Stimulated activated CD4-positive, alpha-beta T cell treated with anti-CD3 and anti-CD28 coated beads, Interleukin-1b, Interleukin-23, amount 100 ng/mL, for 24 hours (primary cell): ENCODE data around the gene TCEA2.
"Not testable (repeated sequence)": the region's sequence is repeated elsewhere in the genome, so short reads cannot be mapped to it uniquely, and the experiment has no call there.

Source experiments
- DNase-seq, 4 experiments: peaks; one replicate each; pipeline ENCODE4 v3.0.0-alpha.2; 2020; ENCODE audit warnings: low read depth in 4 of 4, low spot score in 1 of 4

TCEA2 gene

GRCh38 chr20:64077094-64077493, 14.1 kb downstream of the TCEA2 start:
- DNase-seq: no peak

GRCh38 chr20:64077541-64077875, 14.5 kb downstream of the TCEA2 start:
- no peak for DNase-seq

GRCh38 chr20:64077876-64078551, 15.0 kb downstream of the TCEA2 start:
- no peak for DNase-seq

- no peak for DNase-seq
Measured at GRCh38 chr20:64078934-64079272, 15.9 kb downstream of the TCEA2 start.

- peak in 2 of 4 experiments; percentile 51 to 70 for DNase-seq
Measured at GRCh38 chr20:64079273-64080012, 16.4 kb downstream of the TCEA2 start, which contains the start of gene RGS19. Gene RGS19, minus strand, starts transcription at chr20:64079518. Its CDS starts 2,632 bp downstream, at chr20:64076886.

- no peak for DNase-seq
Measured at GRCh38 chr20:64080013-64080812, 17.2 kb downstream of the TCEA2 start, which contains the start of gene OPRL1. Gene OPRL1, plus strand, starts transcription at chr20:64080082. Its CDS starts 12,639 bp downstream, at chr20:64092721.

GRCh38 chr20:64080813-64081623, 18.0 kb downstream of the TCEA2 start:
- no peak for DNase-seq

GRCh38 chr20:64081624-64081964, 18.6 kb downstream of the TCEA2 start:
- DNase-seq: no peak

- no peak for DNase-seq
Measured at GRCh38 chr20:64082126-64082731, 19.2 kb downstream of the TCEA2 start.

GRCh38 chr20:64082820-64083377, 19.9 kb downstream of the TCEA2 start:
- no peak for DNase-seq

GRCh38 chr20:64083378-64083803, 20.4 kb downstream of the TCEA2 start:
- DNase-seq: peak in 3 of 4 experiments; percentile 47 to 69 (median 58)

GRCh38 chr20:64083804-64084684, 21.0 kb downstream of the TCEA2 start, which contains the start of gene LKAAEAR1:
Gene LKAAEAR1, minus strand, starts transcription at chr20:64084398. Its CDS starts 179 bp downstream, at chr20:64084219.
- DNase-seq: no peak

GRCh38 chr20:64084685-64085152, 21.7 kb downstream of the TCEA2 start:
- DNase-seq: no peak

- DNase-seq: no peak
Measured at GRCh38 chr20:64086801-64087200, 23.8 kb downstream of the TCEA2 start.

GRCh38 chr20:64087226-64087825, 24.3 kb downstream of the TCEA2 start:
- not testable (repeated sequence) for DNase-seq

GRCh38 chr20:64088586-64088985, 25.6 kb downstream of the TCEA2 start:
- not testable (repeated sequence) for DNase-seq

- DNase-seq: no peak
Measured at GRCh38 chr20:64090165-64090564, 27.2 kb downstream of the TCEA2 start.

- DNase-seq: no peak
Measured at GRCh38 chr20:64091340-64091739, 28.3 kb downstream of the TCEA2 start.

GRCh38 chr20:64091770-64092169, 28.8 kb downstream of the TCEA2 start:
- DNase-seq: no peak
